Activated CD4-positive, alpha-beta T cell treated with anti-CD3 and anti-CD28 coated beads, Interleukin-2, amount 50 U/mL, for 16 hours (primary cell): Measurements from ENCODE around the gene PPP2R1B.
"Not testable (repeated sequence)": the region's sequence is repeated elsewhere in the genome, so short reads cannot be mapped to it uniquely, and the experiment has no call there.

Experiments used
- DNase-seq: peaks from one replicate; pipeline ENCODE4 v3.0.0-alpha.2; 2020

The PPP2R1B gene

DNA sequence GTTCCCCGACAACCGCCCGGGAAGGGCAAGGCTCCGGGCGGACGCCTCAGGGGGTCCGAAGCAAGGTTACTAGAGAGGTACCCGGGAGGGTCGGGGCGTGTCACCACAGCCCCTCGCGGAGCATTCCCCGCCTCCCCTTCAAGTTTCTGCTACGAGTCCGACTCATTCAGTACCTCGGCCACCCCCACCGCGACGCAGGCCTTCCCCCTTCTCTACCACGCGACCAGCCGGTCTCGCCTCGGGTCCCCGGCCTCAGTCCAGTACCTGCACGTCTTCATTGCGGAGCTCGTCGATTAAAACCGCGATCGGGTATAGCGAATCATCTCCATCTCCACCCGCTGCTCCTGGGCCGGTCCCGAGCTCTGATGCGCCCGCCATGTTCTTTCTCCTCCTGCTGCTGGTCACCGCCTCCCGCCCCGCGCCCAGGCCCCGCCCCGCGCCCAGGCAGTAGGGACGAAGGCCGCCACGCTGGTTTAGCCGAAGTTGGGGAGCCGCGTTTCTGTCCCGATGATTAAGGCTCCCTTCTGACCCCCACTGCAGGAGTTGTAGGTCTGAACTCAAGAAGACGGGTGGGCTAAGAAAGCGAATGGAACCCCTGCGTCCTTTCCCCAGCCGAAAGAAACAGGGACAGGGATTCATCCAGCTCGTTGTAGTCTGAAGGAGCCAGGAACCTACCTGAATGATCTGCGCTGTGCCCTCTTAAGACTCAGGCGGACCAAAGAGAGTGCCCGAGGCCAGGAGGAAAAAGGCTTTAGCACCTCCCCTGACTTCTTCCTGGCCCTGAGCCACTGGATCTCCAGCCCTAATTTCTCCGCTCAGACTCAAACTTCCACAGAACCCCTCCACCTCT is at the start of gene PPP2R1B:
Gene PPP2R1B (minus strand): TSS at position 406 of the 850 bp plus-strand sequence. CDS start 28 bp downstream, at position 378.
- DNase-seq: peak; percentile 75

DNA sequence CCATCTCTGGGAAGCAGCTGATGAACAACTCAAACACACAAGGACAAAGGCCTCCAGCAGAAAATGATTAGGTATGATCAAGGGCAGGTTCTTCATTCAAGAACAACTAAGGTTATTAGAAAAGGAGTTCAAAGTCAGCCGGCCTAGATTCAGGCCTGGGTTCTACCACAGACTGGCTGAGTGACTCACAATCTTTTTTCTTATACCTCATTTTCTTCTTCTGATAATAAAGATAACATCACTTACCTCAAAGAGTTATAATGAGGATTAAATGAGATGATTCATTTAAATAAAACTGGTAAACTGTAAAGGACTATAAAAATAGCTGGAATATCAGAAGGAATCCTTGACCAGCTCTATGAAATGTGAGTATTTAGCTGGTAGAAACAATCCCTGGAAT is 49.3 kb upstream of the PPP2R1B start:
- no peak for DNase-seq

DNA sequence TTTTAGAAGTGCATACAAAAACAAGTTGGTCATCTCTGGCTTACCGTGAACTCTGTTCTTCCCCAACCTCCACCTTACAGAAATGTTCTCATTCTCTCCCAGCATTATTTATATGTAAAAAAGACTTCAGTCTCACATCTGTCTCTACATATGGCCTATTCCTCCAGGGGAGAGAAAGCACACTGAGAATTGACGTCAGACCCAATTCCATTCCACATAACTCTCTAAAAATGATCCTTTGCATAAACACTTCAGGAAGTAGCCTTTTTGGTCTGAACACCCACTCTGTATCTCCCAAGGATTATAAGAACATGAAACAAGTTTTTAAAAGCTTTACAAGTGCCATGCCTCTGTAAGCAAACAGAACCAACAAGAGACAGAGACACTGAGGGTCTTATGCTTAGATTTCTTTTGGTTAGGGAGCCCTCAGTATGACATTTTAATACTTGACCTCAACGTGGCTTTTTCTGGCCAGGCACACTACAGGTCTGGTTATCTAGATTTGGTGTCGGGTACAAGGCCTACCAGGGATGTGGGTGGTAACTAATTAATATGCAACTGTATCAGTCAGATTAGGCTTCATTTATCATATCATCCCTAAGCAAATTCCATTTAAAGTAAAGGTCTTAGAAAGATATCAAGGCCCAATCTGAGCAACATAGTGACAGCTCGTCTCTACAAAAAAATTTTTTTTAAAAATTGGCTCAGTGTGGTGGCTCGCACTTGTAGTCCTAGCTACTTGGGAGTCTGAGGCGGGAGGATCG is 48.5 kb upstream of the PPP2R1B start:
- DNase-seq: no peak

- no peak for DNase-seq
Observed at GRCh38 chr11:111814106-111814505, 47.9 kb upstream of the PPP2R1B start.

- DNase-seq: no peak
Observed at GRCh38 chr11:111812211-111812610, 46.0 kb upstream of the PPP2R1B start.

DNA sequence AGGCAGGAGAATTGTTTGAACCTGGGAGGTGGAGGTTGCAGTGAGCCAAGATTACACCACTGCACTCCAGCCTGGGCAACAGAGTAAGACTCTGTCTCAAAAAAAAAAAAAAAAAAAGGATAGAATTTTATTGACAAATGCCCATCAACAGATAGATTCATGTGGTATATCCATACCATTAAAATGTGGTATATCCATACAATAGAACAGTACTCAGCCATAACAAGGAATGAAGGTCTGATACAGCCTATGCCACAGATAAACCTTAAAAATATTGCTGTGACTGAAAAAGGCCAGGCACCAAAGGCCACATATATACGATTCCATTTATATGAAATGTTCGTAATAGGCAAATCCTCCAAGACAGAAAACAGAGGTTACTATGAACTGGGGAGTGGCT is 45.3 kb upstream of the PPP2R1B start:
- DNase-seq: no peak

DNA sequence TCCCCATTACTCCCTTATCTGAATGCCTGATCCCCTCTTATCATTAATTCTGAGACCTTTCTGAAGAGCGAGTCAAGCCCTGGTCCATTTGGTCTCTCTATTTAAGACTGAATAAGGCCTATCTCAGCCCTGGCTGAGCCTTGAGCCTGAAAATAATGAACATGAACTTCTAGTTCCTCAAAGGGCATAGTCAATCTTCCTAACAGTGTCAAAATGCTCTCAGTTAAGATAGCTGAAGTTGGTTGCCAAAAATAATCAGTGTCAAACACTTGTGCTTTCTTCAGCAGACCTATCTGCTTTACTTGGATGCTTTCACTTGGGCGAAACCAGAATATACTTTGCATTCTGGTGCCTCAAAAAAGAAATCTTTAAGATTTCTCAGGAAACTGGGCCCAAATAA is 42.6 kb upstream of the PPP2R1B start:
- DNase-seq: no peak

DNA sequence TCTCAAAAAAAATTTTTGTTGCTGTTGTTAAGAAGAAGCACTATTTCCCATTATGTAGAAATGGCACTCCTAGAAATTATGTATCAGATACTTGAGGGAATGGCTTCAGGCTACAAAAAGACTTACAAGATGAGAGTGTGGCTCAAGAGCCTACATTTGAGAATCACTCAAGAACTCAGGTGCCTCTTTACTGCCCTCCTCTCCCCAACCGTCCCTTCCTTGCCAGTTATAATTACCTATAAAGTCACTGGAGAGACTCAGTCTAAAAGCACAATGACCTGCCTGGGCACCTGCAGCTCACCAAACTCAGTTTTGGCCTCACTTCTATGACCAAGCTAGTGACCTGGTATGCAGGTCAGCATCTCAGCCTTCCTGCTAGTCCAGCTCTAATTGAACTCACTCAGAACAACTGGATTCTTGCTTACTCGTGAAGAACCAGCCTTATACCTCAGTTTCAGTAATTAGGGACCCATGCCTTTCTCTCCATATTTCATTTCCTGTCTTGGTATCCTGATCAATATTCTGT is 41.9 kb upstream of the PPP2R1B start:
- no peak for DNase-seq

DNA sequence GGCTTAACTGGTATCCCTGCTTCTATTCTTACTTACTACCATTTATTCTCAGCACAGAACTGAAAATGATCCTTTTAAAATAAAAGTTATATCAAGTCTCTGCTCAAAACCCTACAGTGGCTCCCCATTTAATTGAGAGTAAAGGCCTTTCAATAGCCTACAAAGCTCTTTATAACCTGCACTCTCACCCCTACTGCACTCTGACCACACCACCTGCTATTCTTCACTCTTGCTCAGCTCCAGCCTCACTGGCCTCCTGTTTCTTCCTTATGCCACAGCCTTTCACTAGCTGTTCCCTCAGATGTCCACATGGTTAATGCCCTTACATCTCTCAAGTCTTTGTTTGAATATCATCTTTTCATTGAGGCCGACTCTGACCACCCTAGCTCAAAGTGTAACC is 40.9 kb upstream of the PPP2R1B start:
- DNase-seq: no peak

- DNase-seq: no peak
Observed at GRCh38 chr11:111801135-111801534, 34.9 kb upstream of the PPP2R1B start.

DNA sequence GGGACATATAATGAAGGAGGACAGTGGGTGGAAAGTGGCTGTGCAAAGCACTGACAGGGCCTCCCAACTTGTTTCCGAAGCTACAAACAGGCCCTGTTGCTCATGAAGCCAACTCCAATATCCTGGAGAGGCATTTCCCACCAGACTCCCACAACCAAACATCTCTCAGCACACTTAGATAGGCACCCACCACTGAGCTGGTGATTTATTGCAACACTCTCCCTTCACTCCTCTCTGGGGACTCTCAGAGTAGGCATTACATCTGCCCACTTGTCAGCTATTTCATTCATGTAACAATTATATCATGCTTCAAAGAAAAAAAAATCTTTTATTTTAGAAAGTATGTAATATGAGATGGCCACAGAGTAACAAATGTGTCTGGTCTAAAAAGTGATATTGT is 32.1 kb upstream of the PPP2R1B start:
- no peak for DNase-seq

GRCh38 chr11:111797145-111797581 is 31.0 kb upstream of the PPP2R1B start:
- DNase-seq: no peak

DNA sequence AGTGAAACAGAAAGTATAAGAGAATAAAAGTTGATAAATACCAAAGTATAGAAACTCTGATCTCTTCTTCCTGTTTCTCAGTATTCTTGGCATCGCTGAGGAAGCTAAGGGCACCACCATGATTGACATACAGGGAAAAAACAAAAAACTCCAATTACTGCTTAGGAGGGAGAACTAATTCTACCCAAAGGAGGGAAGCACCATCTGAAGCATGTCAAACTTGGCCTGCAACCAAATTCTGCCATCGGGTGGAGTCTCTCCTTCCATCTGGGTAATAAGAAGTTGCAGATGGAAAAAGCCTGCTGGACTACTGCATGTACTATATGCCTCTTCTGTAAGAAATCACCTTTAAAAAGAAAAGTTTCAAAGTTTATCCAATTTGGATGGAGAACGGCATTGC is 30.5 kb upstream of the PPP2R1B start:
- DNase-seq: no peak

GRCh38 chr11:111795334-111795985 is 29.3 kb upstream of the PPP2R1B start:
- no peak for DNase-seq

GRCh38 chr11:111793863-111794262 is 27.7 kb upstream of the PPP2R1B start:
- DNase-seq: no peak

GRCh38 chr11:111792955-111793500 is 26.8 kb upstream of the PPP2R1B start:
- no peak for DNase-seq

- no peak for DNase-seq
Observed at GRCh38 chr11:111792314-111792713, 26.1 kb upstream of the PPP2R1B start.

DNA sequence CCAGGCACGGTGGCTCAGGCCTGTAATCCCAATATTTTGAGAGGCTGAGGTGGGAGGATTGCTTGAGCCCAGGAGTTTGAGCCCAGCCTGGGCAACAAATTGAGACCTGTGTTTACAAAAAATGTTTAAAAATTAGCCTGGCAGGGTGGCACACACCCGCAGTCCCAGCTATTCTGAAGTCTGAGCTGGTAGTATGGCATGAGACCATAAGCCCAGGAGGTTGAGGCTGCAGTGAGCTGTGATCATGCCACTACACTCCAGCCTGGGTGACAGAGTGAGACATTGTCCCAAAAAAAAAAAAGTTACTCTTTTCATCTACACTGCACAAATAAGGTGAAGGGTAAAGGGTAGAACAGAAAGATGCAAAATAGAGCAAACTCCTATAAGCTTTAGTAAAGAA is 22.3 kb upstream of the PPP2R1B start:
- no peak for DNase-seq

GRCh38 chr11:111788051-111788450 is 21.9 kb upstream of the PPP2R1B start:
- DNase-seq: no peak

GRCh38 chr11:111785886-111786412 is 19.8 kb upstream of the PPP2R1B start:
- DNase-seq: no peak

DNA sequence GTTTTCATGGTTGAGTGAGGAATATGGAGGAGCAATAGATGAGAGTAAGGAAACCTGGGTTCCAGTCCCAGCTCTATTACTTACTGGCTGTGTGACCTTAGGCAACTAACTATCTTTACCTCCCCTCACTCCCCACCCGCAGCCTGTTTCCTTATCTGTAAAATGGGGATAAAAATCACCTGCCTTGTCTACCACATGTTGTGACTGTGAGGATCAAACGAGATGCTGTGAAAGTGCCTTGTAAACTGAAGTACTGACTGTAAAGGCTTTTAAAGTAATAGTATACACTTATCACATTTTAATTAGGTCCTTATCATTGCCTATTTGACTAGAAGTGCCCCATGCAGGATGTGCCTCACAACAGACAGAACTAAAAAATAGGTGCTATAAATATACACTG is 18.9 kb upstream of the PPP2R1B start:
- no peak for DNase-seq

DNA sequence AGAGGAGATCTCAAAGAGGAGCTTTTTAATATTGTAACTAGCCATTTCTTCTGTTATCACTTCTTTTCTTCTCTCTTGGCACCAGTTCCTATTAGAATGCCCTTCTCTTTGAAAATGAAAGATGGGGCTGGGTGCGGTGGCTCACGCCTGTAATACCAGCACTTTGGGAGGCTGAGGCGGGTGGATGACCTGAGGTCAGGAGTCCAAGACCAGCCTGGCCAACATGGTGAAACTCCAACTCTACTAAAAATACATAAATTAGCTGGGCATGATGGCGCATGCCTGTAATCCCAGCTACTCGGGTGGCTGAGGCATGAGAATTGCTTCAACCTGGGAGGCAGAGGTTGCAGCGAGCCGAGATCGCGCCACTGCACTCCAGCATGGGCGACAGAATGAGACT is 18.1 kb upstream of the PPP2R1B start:
- not testable (repeated sequence) for DNase-seq
